ENCODE results near the gene ASB16.
"Not testable (repeated sequence)": the region's sequence is repeated elsewhere in the genome, so short reads cannot be mapped to it uniquely, and the experiment has no call there.

Gene ASB16

GRCh38 chr17:44147812-44148211 is 22.7 kb upstream of the ASB16 start:
- DNase-seq, result no peak

GRCh38 chr17:44149066-44149465 is 21.4 kb upstream of the ASB16 start:
- not testable (repeated sequence) for DNase-seq

GRCh38 chr17:44149750-44150329 is 20.7 kb upstream of the ASB16 start:
- no peak for DNase-seq

GRCh38 chr17:44152875-44153274 is 17.6 kb upstream of the ASB16 start:
- no peak for DNase-seq

GRCh38 chr17:44155488-44155887 is 15.0 kb upstream of the ASB16 start:
- no peak for DNase-seq

- DNase-seq, result no peak
Measured at GRCh38 chr17:44159519-44160210, 10.8 kb upstream of the ASB16 start.

GRCh38 chr17:44164476-44164875 is 6.0 kb upstream of the ASB16 start:
- no peak for DNase-seq

- DNase-seq, result no peak
Measured at GRCh38 chr17:44167181-44167861, 3.2 kb upstream of the ASB16 start.

GRCh38 chr17:44170135-44170498 is 387 bp upstream of the ASB16 start:
- DNase-seq, result no peak

GRCh38 chr17:44171931-44172455 is 1.5 kb downstream of the ASB16 start:
- DNase-seq, result no peak

GRCh38 chr17:44174427-44174826 is 3.9 kb downstream of the ASB16 start:
- no peak for DNase-seq

- no peak for DNase-seq
Measured at GRCh38 chr17:44176257-44176656, 5.8 kb downstream of the ASB16 start.

- no peak for DNase-seq
Measured at GRCh38 chr17:44176671-44177501, 6.4 kb downstream of the ASB16 start.

GRCh38 chr17:44177640-44178039 is 7.1 kb downstream of the ASB16 start:
- no peak for DNase-seq

- DNase-seq, result no peak
Measured at GRCh38 chr17:44178133-44178532, 7.6 kb downstream of the ASB16 start.

GRCh38 chr17:44183024-44183423 is 12.5 kb downstream of the ASB16 start:
- no peak for DNase-seq

GRCh38 chr17:44184212-44184810 is 13.8 kb downstream of the ASB16 start:
- no peak for DNase-seq

- peak; percentile 100 for DNase-seq
Measured at GRCh38 chr17:44186307-44187130, 16.0 kb downstream of the ASB16 start, which contains the start of gene TMUB2. Gene TMUB2, plus strand, starts transcription at chr17:44186972. Its CDS starts 737 bp downstream, at chr17:44187709.

- DNase-seq, result no peak
Measured at GRCh38 chr17:44187131-44187899, 16.8 kb downstream of the ASB16 start.

GRCh38 chr17:44188576-44189403 is 18.3 kb downstream of the ASB16 start:
- DNase-seq, result no peak

All from T-helper 9 cell (primary cell).